HepG2 (cell line): Measurements from ENCODE around the gene YEATS2. TPM values are rescaled to one million over a fixed set of nuclear protein-coding genes. Genes with fewer than 3 reads are reported as not detected.
A peak's percentile ranks its signal among the peaks of the same experiment; 100 is the strongest.
"Not testable (repeated sequence)": the region's sequence is repeated elsewhere in the genome, so short reads cannot be mapped to it uniquely, and the experiment has no call there.

ENCODE experiments used
- ATAC-seq: fragments of 200-7000 bp; cut with Tn5 transposase; 3 replicates; pipeline ENCODE4 v1.9.1; 2020; ENCODE audit warnings: mild to moderate bottlenecking, moderate library complexity
- BruUV-seq: library from RNA; stranded (reverse); fragments of 400-500 nt; replicated peaks from 2 replicates; lab custom pipeline; 2021; lab: Mats Ljungman, UMichigan
- CTCF ChIA-PET: fragments of 300-600 bp; formaldehyde crosslinking; extraction: SDS; loops from one replicate; lab custom pipeline; 2021; ENCODE audit warnings: low total read pairs, inconsistent platforms, low intra/inter-chr PET ratio; lab: Yijun Ruan, JAX
- POLR2A ChIA-PET: fragments of 350-600 bp; sonication (Branson Sonifier 250); formaldehyde crosslinking; loops from one replicate; lab custom pipeline; 2020; ENCODE audit warnings: antibody characterized with exemption, inconsistent platforms; lab: Yijun Ruan, JAX
- DNase-seq: peaks from one replicate; pipeline ENCODE4 v3.0.0-alpha.2; 2015; ENCODE audit warnings: low spot score
- FAIRE-seq: peaks from 3 replicates; lab custom pipeline; 2011; peaks lifted over from hg19 to GRCh38; lab: Jason Lieb, UNC
- H2AFZ ChIP-seq: one replicate; pipeline ENCODE4 v1.6.1; 2011; ENCODE audit warnings: low read length, inconsistent platforms
- H3K27ac ChIP-seq: fragments of 300-600 bp; 3 replicates; pipeline ENCODE4 v1.8.0; 2011; ENCODE audit warnings: mixed run types, mild to moderate bottlenecking, mixed read lengths, low read length, inconsistent platforms; ENCODE audit not compliant: insufficient read depth; ENCODE audit errors: extremely low read length
- H3K27me3 ChIP-seq, 2 experiments: fragments of 200-600 bp in 1 of 2; 2 replicates in 1 of 2; 3 replicates in 1 of 2; pipeline versions ENCODE4 v1.6.0 to v1.8.0; 2011; ENCODE audit warnings: low read length in 2 of 2, mild to moderate bottlenecking in 2 of 2, moderate library complexity in 2 of 2, inconsistent platforms in 1 of 2; ENCODE audit not compliant: insufficient read depth in 2 of 2, control insufficient read depth in 1 of 2
- H3K36me3 ChIP-seq, 2 experiments: fragments of 200-600 bp in 1 of 2; replicated peaks in 1 of 2; 2 replicates in 1 of 2; 3 replicates in 1 of 2; pipeline versions ENCODE4 v1.5.1 to v1.8.0; 2011; ENCODE audit warnings: low read length in 2 of 2, inconsistent platforms in 1 of 2; ENCODE audit not compliant: insufficient read depth in 2 of 2, control insufficient read depth in 1 of 2
- H3K4me1 ChIP-seq: 2 replicates; pipeline ENCODE4 v1.5.1; 2012; ENCODE audit warnings: low read length, inconsistent platforms; ENCODE audit not compliant: insufficient read depth
- H3K4me2 ChIP-seq: 2 replicates; pipeline ENCODE4 v1.6.0; 2011; ENCODE audit warnings: low read depth, low read length, inconsistent platforms
- H3K4me3 ChIP-seq, 3 experiments: fragments of 200-600 bp in 1 of 3; sonication (generic), shearing (Covaris generic) in 1 of 3; replicated peaks in 1 of 3; 2 replicates each; pipeline ENCODE4 v1.5.1; 2011 to 2016; ENCODE audit warnings: low read length in 3 of 3, inconsistent platforms in 2 of 3, low read depth in 2 of 3, mild to moderate bottlenecking in 2 of 3, control low read depth in 1 of 3, mixed read lengths in 1 of 3; ENCODE audit not compliant: insufficient read depth in 1 of 3
- H3K79me2 ChIP-seq: one replicate; pipeline ENCODE4 v1.6.1; 2011; ENCODE audit warnings: low read length, inconsistent platforms; ENCODE audit not compliant: insufficient read depth
- H3K9ac ChIP-seq: 2 replicates; pipeline ENCODE4 v1.6.0; 2011; ENCODE audit warnings: mild to moderate bottlenecking, low read depth, low read length, inconsistent platforms; ENCODE audit not compliant: insufficient read depth
- H3K9me3 ChIP-seq: 2 replicates; pipeline ENCODE4 v1.5.1; 2012; ENCODE audit warnings: mild to moderate bottlenecking, low read length
- H4K20me1 ChIP-seq: 2 replicates; pipeline ENCODE4 v1.6.0; 2011; ENCODE audit warnings: inconsistent platforms, mild to moderate bottlenecking, low read length, moderate library complexity; ENCODE audit not compliant: insufficient read depth
- CBX2 ChIP-seq, 2 experiments: fragments of 200-600 bp in 1 of 2; sonication (generic); formaldehyde crosslinking in 1 of 2; IDR thresholded peaks; 2 replicates each; pipeline versions ENCODE4 v1.7.0 to v1.8.1; 2018 to 2022; ENCODE audit warnings: low read depth in 2 of 2, low read length in 1 of 2, mild to moderate bottlenecking in 1 of 2, missing genetic modification reagents in 1 of 2
- CCDC6 ChIP-seq: sonication (generic); formaldehyde crosslinking; IDR thresholded peaks from 2 replicates; pipeline ENCODE4 v1.8.1; 2022; ENCODE audit warnings: mild to moderate bottlenecking, missing genetic modification reagents, moderate library complexity
- CEBPG ChIP-seq: IDR thresholded peaks from 2 replicates; pipeline ENCODE4 v1.6.1; 2016
- KDM2A ChIP-seq: sonication (generic); formaldehyde crosslinking; IDR thresholded peaks from 2 replicates; pipeline ENCODE4 v1.4.0; 2020; ENCODE audit warnings: low read depth, missing genetic modification reagents, borderline replicate concordance
- ZNF121 ChIP-seq: sonication (generic); formaldehyde crosslinking; IDR thresholded peaks from 2 replicates; pipeline ENCODE4 v1.5.0; 2020; ENCODE audit warnings: mild to moderate bottlenecking, missing genetic modification reagents
- ZNF770 ChIP-seq: sonication (generic); formaldehyde crosslinking; IDR thresholded peaks from 2 replicates; pipeline ENCODE4 v1.5.0; 2020; ENCODE audit warnings: mild to moderate bottlenecking, missing genetic modification reagents
- WGBS: methylation state at CpG from one replicate; pipeline ENCODE4 v1.1.6; 2017; ENCODE audit warnings: low lambda C conversion rate; 5-methylcytosine and 5-hydroxymethylcytosine counted together
- in situ Hi-C: cut with HindIII; loops from 2 replicates; pipeline ENCODE4 v1.10.0; 2017; ENCODE audit warnings: low pct_unique_long_range_greater_than_20kb; ENCODE audit not compliant: extremely low pct_ligation_motif_present
- intact Hi-C: fragments of 100-400 bp; cut with micrococcal nuclease; formaldehyde crosslinking; loops from one replicate; pipeline ENCODE4 v1.10.0; 2022; ENCODE audit not compliant: unreplicated experiment
- polyA plus RNA-seq, 8 experiments: library from polyadenylated mRNA; depleted of rRNA in 3 of 8; stranded (reverse) in 7 of 8; unstranded in 1 of 8; fragments of >200 nt; fragmentation: Illumina TruSeq in 4 of 8; extraction: Trizol in 4 of 8; gene quantifications; 2 replicates each; pipeline versions ENCODE4 v1.2.1 to v1.2.3, GENCODE V29; 2011 to 2016; ENCODE audit warnings: low read depth in 4 of 8, missing spikeins in 1 of 8, mixed read lengths in 1 of 8; ENCODE audit not compliant: insufficient read depth in 1 of 8
- total RNA-seq, 5 experiments: library from RNA; depleted of rRNA; stranded (reverse); fragments of >200 nt; fragmentation: Illumina TruSeq; extraction: Trizol; gene quantifications; 2 replicates each; pipeline ENCODE4 v1.2.3, GENCODE V29; 2016; ENCODE audit warnings: low read depth in 1 of 5
- TF ChIP-seq, protein P1 (sequence below): sonication (generic); formaldehyde crosslinking; IDR thresholded peaks from 2 replicates; pipeline ENCODE4 v1.4.0; 2020; ENCODE audit warnings: missing genetic modification reagents, borderline replicate concordance
- TF ChIP-seq, protein P2 (sequence below): sonication (generic); formaldehyde crosslinking; IDR thresholded peaks from 2 replicates; pipeline ENCODE4 v1.9.0; 2021; ENCODE audit warnings: missing genetic modification reagents, borderline replicate concordance

YEATS2 gene
- total and polyA plus RNA-seq, 2 of the 13 experiments (the other 11 are each of a cell fraction or from before 2014, with no cell fraction given) = 18.6 to 33.7 TPM

DNA sequence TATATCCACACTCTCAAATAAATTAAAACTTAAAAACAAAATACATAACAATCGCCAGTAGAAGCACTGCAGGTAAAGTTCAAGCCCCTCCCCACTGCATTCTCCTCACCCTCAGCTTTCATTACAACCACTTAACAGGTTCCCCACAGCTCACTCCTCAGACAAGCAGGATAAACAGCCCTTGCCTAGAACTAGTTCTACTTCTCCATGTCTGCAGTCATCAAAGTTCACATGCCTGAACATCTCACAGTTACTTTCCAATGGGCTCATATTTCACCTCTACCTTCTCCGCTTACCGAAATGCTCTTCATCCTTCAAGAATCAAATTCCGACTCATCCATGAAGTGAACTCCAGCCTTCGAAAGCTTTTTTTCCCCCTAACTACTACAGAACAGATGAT is 4.1 kb downstream of the YEATS2 start (continued):
- TF ChIP-seq, protein P1, sequence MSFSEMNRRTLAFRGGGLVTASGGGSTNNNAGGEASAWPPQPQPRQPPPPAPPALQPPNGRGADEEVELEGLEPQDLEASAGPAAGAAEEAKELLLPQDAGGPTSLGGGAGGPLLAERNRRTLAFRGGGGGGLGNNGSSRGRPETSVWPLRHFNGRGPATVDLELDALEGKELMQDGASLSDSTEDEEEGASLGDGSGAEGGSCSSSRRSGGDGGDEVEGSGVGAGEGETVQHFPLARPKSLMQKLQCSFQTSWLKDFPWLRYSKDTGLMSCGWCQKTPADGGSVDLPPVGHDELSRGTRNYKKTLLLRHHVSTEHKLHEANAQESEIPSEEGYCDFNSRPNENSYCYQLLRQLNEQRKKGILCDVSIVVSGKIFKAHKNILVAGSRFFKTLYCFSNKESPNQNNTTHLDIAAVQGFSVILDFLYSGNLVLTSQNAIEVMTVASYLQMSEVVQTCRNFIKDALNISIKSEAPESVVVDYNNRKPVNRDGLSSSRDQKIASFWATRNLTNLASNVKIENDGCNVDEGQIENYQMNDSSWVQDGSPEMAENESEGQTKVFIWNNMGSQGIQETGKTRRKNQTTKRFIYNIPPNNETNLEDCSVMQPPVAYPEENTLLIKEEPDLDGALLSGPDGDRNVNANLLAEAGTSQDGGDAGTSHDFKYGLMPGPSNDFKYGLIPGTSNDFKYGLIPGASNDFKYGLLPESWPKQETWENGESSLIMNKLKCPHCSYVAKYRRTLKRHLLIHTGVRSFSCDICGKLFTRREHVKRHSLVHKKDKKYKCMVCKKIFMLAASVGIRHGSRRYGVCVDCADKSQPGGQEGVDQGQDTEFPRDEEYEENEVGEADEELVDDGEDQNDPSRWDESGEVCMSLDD (CRISPR knock-in tag) = no peak
- TF ChIP-seq, protein P2, sequence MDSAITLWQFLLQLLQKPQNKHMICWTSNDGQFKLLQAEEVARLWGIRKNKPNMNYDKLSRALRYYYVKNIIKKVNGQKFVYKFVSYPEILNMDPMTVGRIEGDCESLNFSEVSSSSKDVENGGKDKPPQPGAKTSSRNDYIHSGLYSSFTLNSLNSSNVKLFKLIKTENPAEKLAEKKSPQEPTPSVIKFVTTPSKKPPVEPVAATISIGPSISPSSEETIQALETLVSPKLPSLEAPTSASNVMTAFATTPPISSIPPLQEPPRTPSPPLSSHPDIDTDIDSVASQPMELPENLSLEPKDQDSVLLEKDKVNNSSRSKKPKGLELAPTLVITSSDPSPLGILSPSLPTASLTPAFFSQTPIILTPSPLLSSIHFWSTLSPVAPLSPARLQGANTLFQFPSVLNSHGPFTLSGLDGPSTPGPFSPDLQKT (CRISPR knock-in tag) = no peak
- TF ChIP-seq KDM2A = no peak
- no peak for TF ChIP-seq CCDC6 (CRISPR knock-in tag)
- no peak for TF ChIP-seq CEBPG
- TF ChIP-seq CBX2 (IDR thresholded peaks at IDR 0.05; ENCODE audit: low read depth, low read length) = no peak
- no peak for TF ChIP-seq CBX2 (CRISPR knock-in tag; IDR thresholded peaks at IDR 0.05; ENCODE audit: low read depth)
- TF ChIP-seq, all 625 proteins: peak for 0

DNA sequence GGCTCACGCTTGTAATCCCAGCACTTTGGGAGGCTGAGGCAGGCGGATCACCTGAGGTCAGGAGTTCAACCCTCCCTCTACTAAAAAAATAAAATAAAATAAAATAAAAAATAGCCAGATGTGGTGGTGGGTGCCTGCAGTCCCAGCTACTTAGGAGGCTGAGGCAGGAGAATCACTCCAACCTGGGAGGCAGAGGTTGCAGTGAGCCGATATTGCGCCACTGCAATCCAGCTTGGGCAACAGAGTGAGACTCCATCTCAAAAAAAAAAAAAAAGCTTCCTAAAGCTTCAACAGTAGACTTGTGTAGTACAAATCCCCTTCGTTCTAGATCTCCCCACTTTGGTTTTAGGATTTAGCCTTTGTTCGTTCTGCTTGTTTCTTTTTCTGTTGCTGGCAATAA is 6.3 kb downstream of the YEATS2 start:
- CTCF ChIA-PET, BruUV-seq, in situ Hi-C loops: not testable (repeated sequence)
- H3K79me2 ChIP-seq = peaks cover 92% of the 10 kb centered on the region
- TF ChIP-seq ZNF121 (0 out of 2 replicates have a peak, but pooled peaks have one; percentile 61), ZNF770 (CRISPR knock-in tag) (peak; percentile 59; the same call in 1 of the 2 replicates)
- TF ChIP-seq, all 625 proteins: peak for 2; not testable (repeated sequence) for 623
- DNase-seq, intact Hi-C loops, H3K9me3 ChIP-seq, H3K27ac ChIP-seq, H3K4me3 ChIP-seq, POLR2A ChIA-PET, H3K36me3 ChIP-seq, H3K4me2 ChIP-seq, FAIRE-seq, H3K9ac ChIP-seq, ATAC-seq, H3K27me3 ChIP-seq, H2AFZ ChIP-seq: not testable (repeated sequence)
- 94% methylated on average over 6 of the region's 6 CpGs for WGBS
- Histone ChIP-seq H4K20me1 (peaks cover 21% of the 10 kb centered on the region), H3K4me1 (peaks cover 25% of the 10 kb centered on the region)
